MM.1S (cell line): ENCODE results near the gene PCDH9.

Experiments used
- DNase-seq: peaks from one replicate; pipeline ENCODE4 v3.0.0-alpha.2; 2015
- H2AFZ ChIP-seq: fragments of 300-600 bp; sonication (generic); 2 replicates; pipeline ENCODE4 v1.6.0; 2016; ENCODE audit warnings: antibody characterized with exemption, low read length
- H3F3A ChIP-seq: fragments of 300-600 bp; sonication (generic); 2 replicates; pipeline ENCODE4 v1.6.1; 2016; ENCODE audit warnings: mild to moderate bottlenecking, antibody characterized with exemption, low read length, moderate library complexity, mixed read lengths; ENCODE audit not compliant: insufficient read depth
- H3K27ac ChIP-seq: fragments of 300-600 bp; sonication (generic); 2 replicates; pipeline ENCODE4 v1.5.1; 2016; ENCODE audit warnings: mild to moderate bottlenecking, low read length
- H3K27me3 ChIP-seq: fragments of 300-600 bp; sonication (generic); replicated peaks from 2 replicates; pipeline ENCODE4 v1.6.0; 2016; ENCODE audit warnings: low read length; ENCODE audit not compliant: insufficient read depth
- H3K36me3 ChIP-seq: fragments of 300-600 bp; sonication (generic); replicated peaks from 2 replicates; pipeline ENCODE4 v1.6.1; 2016; ENCODE audit warnings: mild to moderate bottlenecking, low read length, mixed read lengths; ENCODE audit not compliant: insufficient read depth
- H3K4me1 ChIP-seq: fragments of 300-600 bp; sonication (generic); 2 replicates; pipeline ENCODE4 v1.6.1; 2016; ENCODE audit warnings: low read length, mixed read lengths
- H3K4me2 ChIP-seq: fragments of 300-600 bp; sonication (generic); 2 replicates; pipeline ENCODE4 v1.6.0; 2016; ENCODE audit warnings: low read depth, low read length
- H3K4me3 ChIP-seq: fragments of 300-600 bp; sonication (generic); 2 replicates; pipeline ENCODE4 v1.5.1; 2016; ENCODE audit warnings: low read length, mixed read lengths
- H3K79me2 ChIP-seq: fragments of 300-600 bp; sonication (generic); 2 replicates; pipeline ENCODE4 v1.6.1; 2016; ENCODE audit warnings: mixed run types, low read length, mixed read lengths
- H3K9ac ChIP-seq: fragments of 300-600 bp; sonication (generic); 2 replicates; pipeline ENCODE4 v1.6.1; 2016; ENCODE audit warnings: low read length, mixed read lengths
- H3K9me2 ChIP-seq: fragments of 300-600 bp; sonication (generic); replicated peaks from 2 replicates; pipeline ENCODE4 v1.6.1; 2016; ENCODE audit warnings: mild to moderate bottlenecking, low read length, mixed read lengths; ENCODE audit not compliant: insufficient read depth
- H3K9me3 ChIP-seq: fragments of 300-600 bp; sonication (generic); replicated peaks from 2 replicates; pipeline ENCODE4 v1.6.1; 2016; ENCODE audit warnings: mild to moderate bottlenecking, low read length, mixed read lengths; ENCODE audit not compliant: insufficient read depth
- H4K20me1 ChIP-seq: fragments of 300-600 bp; sonication (generic); 2 replicates; pipeline ENCODE4 v1.6.1; 2016; ENCODE audit warnings: mild to moderate bottlenecking, low read length, moderate library complexity, mixed read lengths; ENCODE audit not compliant: insufficient read depth
- EZH2 ChIP-seq: fragments of 300-600 bp; sonication (generic); optimal IDR thresholded peaks from 2 replicates; pipeline ENCODE3; 2017; ENCODE audit warnings: low read depth, mild to moderate bottlenecking, antibody characterized with exemption, low read length, mixed read lengths
- EZH2phosphoT487 ChIP-seq: fragments of 300-600 bp; sonication (generic); IDR thresholded peaks from 2 replicates; pipeline ENCODE4 v1.6.1; 2018; ENCODE audit warnings: antibody characterized with exemption, low read length
- TF ChIP-seq, protein P1 (sequence below): fragments of 300-600 bp; sonication (generic); IDR thresholded peaks from 2 replicates; pipeline ENCODE4 v1.5.1; 2016; ENCODE audit warnings: antibody characterized with exemption, low read length, mixed read lengths

The PCDH9 gene

DNA sequence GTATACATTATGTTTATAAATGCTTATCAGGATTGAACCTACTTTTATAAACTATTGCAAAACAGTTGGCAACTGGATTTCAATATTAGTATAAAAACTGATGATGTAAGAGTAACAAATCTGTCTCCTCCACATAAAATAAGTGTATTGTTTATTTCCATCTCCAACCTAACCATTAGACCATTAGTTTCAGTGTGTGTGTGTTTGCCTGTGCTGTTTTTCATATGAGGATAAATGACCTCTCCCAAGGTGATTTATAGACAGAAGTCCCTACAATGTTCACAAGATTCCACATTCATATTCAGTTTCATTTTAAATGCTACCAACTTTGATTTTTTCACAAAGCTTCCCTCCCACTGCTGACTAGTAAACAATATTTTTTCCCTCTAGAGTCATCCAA lies 871.6 kb downstream of the PCDH9 start:
- H3F3A ChIP-seq: no peaks in the 10 kb centered on the region
- H3K4me2 ChIP-seq: no peak overlapping the region
- no peaks in the 10 kb centered on the region for H3K9me2 ChIP-seq
- no peaks in the 10 kb centered on the region for H3K27me3 ChIP-seq
- no peaks in the 10 kb centered on the region for H3K4me1 ChIP-seq
- H3K9ac ChIP-seq: no peak overlapping the region
- H3K27ac ChIP-seq: no peak overlapping the region
- H4K20me1 ChIP-seq: no peaks in the 10 kb centered on the region
- no peaks in the 10 kb centered on the region for H3K9me3 ChIP-seq
- no peak for DNase-seq
- H3K36me3 ChIP-seq: no peaks in the 10 kb centered on the region
- TF ChIP-seq EZH2phosphoT487: no peak
- TF ChIP-seq, protein P1, sequence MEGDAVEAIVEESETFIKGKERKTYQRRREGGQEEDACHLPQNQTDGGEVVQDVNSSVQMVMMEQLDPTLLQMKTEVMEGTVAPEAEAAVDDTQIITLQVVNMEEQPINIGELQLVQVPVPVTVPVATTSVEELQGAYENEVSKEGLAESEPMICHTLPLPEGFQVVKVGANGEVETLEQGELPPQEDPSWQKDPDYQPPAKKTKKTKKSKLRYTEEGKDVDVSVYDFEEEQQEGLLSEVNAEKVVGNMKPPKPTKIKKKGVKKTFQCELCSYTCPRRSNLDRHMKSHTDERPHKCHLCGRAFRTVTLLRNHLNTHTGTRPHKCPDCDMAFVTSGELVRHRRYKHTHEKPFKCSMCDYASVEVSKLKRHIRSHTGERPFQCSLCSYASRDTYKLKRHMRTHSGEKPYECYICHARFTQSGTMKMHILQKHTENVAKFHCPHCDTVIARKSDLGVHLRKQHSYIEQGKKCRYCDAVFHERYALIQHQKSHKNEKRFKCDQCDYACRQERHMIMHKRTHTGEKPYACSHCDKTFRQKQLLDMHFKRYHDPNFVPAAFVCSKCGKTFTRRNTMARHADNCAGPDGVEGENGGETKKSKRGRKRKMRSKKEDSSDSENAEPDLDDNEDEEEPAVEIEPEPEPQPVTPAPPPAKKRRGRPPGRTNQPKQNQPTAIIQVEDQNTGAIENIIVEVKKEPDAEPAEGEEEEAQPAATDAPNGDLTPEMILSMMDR: no peak
- no peak for TF ChIP-seq EZH2
- H2AFZ ChIP-seq: no peak overlapping the region
- no peak overlapping the region for H3K4me3 ChIP-seq
- no peaks in the 10 kb centered on the region for H3K79me2 ChIP-seq

- Histone ChIP-seq H3K79me2 (no peaks in the 10 kb centered on the region), H3K36me3 (no peaks in the 10 kb centered on the region), H3K4me1 (no peaks in the 10 kb centered on the region), H3K9ac (no peak overlapping the region), H3K27me3 (no peaks in the 10 kb centered on the region), H4K20me1 (no peaks in the 10 kb centered on the region), H2AFZ (no peak overlapping the region), H3F3A (no peaks in the 10 kb centered on the region), H3K9me2 (no peaks in the 10 kb centered on the region), H3K4me2 (no peak overlapping the region), H3K27ac (no peak overlapping the region), H3K9me3 (no peaks in the 10 kb centered on the region), H3K4me3 (no peak overlapping the region)
- no peak for DNase-seq
- TF ChIP-seq, protein P1: no peak
- TF ChIP-seq EZH2phosphoT487: no peak
- TF ChIP-seq EZH2: no peak
These were observed 872.7 kb downstream of the PCDH9 start for GRCh38 chr13:66357463-66357862.

DNA sequence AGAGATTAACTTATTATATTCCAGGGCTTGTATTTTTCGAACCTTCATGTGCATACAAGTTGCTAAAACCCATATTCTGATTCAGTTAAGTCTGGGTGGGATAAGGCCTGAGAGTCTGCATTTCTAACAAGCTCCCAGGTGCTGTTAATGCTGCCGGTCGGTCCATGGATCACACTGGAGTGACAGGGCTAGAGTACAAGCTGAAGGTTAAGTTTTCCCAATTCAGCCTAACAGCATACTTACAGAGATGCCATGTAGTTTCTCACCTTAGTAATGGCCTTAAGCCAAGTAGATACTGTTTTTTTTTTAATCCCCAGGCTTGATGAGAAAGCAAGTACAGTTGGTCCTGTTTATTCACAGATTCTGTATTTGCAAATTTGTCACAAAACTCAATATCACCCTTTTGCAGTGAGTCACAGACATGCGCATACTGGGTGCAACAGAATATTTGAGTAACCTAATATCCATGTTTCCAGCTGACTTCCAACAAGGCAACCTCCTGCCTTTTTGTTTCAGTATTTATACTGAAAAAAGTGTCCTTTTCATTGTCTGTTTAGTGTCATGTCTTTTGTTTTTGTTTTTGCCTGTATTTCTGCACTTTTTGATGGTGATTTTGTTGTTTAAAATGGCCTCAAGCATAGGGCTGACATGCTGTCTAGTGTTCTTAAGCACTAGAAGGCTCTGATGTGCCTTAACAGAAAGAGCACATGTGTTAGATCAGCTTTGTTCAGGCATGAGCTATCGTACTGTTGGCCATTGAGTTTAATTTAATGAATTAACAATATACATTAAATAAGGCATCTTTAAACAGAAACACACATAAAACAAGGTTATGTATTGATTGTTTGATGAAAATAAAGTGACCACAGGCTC lies 875.0 kb downstream of the PCDH9 start:
- Histone ChIP-seq H3K27me3 (no peaks in the 10 kb centered on the region), H3K4me1 (no peaks in the 10 kb centered on the region), H3K4me2 (no peak overlapping the region), H3K9me3 (no peaks in the 10 kb centered on the region), H4K20me1 (no peaks in the 10 kb centered on the region), H3K36me3 (no peaks in the 10 kb centered on the region), H3K4me3 (no peak overlapping the region), H3K9ac (no peak overlapping the region), H2AFZ (no peak overlapping the region), H3F3A (no peaks in the 10 kb centered on the region), H3K79me2 (no peaks in the 10 kb centered on the region), H3K27ac (no peak overlapping the region), H3K9me2 (no peaks in the 10 kb centered on the region)
- TF ChIP-seq EZH2phosphoT487 (no peak), EZH2 (no peak)
- TF ChIP-seq, protein P1: no peak
- no peak for DNase-seq
